OCI-LY1 (cell line): ENCODE data around the gene PIEZO1.

Experiments
- H2AFZ ChIP-seq: fragments of 200-600 bp; sonication (generic), shearing (Covaris generic); 2 replicates; pipeline ENCODE4 v1.6.0; 2014; ENCODE audit warnings: antibody characterized with exemption, mild to moderate bottlenecking, low read length
- H3F3A ChIP-seq: fragments of 200-600 bp; sonication (generic), shearing (Covaris generic); 2 replicates; pipeline ENCODE4 v1.6.0; 2014; ENCODE audit warnings: mild to moderate bottlenecking, antibody characterized with exemption, low read length, moderate library complexity; ENCODE audit not compliant: insufficient read depth
- H3K27ac ChIP-seq: fragments of 200-600 bp; sonication (generic); 2 replicates; pipeline ENCODE4 v1.5.1; 2014; ENCODE audit warnings: low read length, mixed run types, mild to moderate bottlenecking, low read depth; ENCODE audit not compliant: poor library complexity, severe bottlenecking
- H3K27me3 ChIP-seq: fragments of 200-600 bp; sonication (generic); 2 replicates; pipeline ENCODE4 v1.6.0; 2014; ENCODE audit warnings: antibody characterized with exemption, mild to moderate bottlenecking, low read length, moderate library complexity; ENCODE audit not compliant: insufficient read depth
- H3K36me3 ChIP-seq: fragments of 200-600 bp; sonication (generic); 2 replicates; pipeline ENCODE4 v1.6.1; 2014; ENCODE audit warnings: mild to moderate bottlenecking, antibody characterized with exemption, low read length, moderate library complexity, mixed read lengths; ENCODE audit not compliant: insufficient read depth
- H3K4me1 ChIP-seq: fragments of 200-600 bp; sonication (generic); 2 replicates; pipeline ENCODE4 v1.5.1; 2014; ENCODE audit warnings: mild to moderate bottlenecking, low read length, moderate library complexity; ENCODE audit not compliant: insufficient read depth, severe bottlenecking
- H3K4me2 ChIP-seq: fragments of 200-600 bp; sonication (generic), shearing (Covaris generic); 2 replicates; pipeline ENCODE4 v1.6.1; 2014; ENCODE audit warnings: low read length
- H3K4me3 ChIP-seq: fragments of 200-600 bp; sonication (generic); 2 replicates; pipeline ENCODE4 v1.5.1; 2014; ENCODE audit warnings: low read length, low read depth, mild to moderate bottlenecking, mixed read lengths; ENCODE audit not compliant: poor library complexity, severe bottlenecking
- H3K79me2 ChIP-seq: fragments of 200-600 bp; shearing (Covaris generic); 2 replicates; pipeline ENCODE4 v1.6.1; 2016; ENCODE audit warnings: mixed run types, low read length, mixed read lengths; ENCODE audit not compliant: insufficient read depth
- H3K9ac ChIP-seq: fragments of 200-600 bp; sonication (generic), shearing (Covaris generic); 2 replicates; pipeline ENCODE4 v1.6.1; 2014; ENCODE audit warnings: mild to moderate bottlenecking, low read length, mixed read lengths
- H3K9me2 ChIP-seq: fragments of 200-600 bp; sonication (generic), shearing (Covaris generic); 2 replicates; pipeline ENCODE4 v1.6.1; 2014; ENCODE audit warnings: low read depth, mild to moderate bottlenecking, low read length, mixed read lengths
- H3K9me3 ChIP-seq: fragments of 200-600 bp; shearing (Covaris generic); 2 replicates; pipeline ENCODE4 v1.6.1; 2014; ENCODE audit warnings: low read length, mixed read lengths
- H4K20me1 ChIP-seq: fragments of 200-600 bp; sonication (generic), shearing (Covaris generic); 2 replicates; pipeline ENCODE4 v1.6.0; 2016; ENCODE audit warnings: mild to moderate bottlenecking, low read length; ENCODE audit not compliant: insufficient read depth
- CTCF ChIP-seq: fragments of 200-600 bp; sonication (generic), shearing (Covaris generic); IDR thresholded peaks from 2 replicates; pipeline ENCODE4 v1.5.1; 2017; ENCODE audit warnings: mild to moderate bottlenecking, antibody characterized with exemption, low read length, moderate library complexity, mixed read lengths
- EZH2 ChIP-seq: fragments of 200-600 bp; sonication (generic), shearing (Covaris generic); IDR thresholded peaks from 2 replicates; pipeline ENCODE4 v1.8.0; 2017; ENCODE audit warnings: borderline replicate concordance, mixed run types, mild to moderate bottlenecking, antibody characterized with exemption, low read length, moderate library complexity, mixed read lengths

The PIEZO1 gene

GRCh38 chr16:88713054-88713453, 72.0 kb downstream of the PIEZO1 start:
- H3K36me3 ChIP-seq, result peaks cover 37% of the 10 kb centered on the region
- no peaks in the 10 kb centered on the region for H3K9me2 ChIP-seq
- no peaks in the 10 kb centered on the region for H4K20me1 ChIP-seq

GRCh38 chr16:88712362-88712979, 72.5 kb downstream of the PIEZO1 start:
- H2AFZ ChIP-seq, result no peak overlapping the region
- peaks cover 36% of the 10 kb centered on the region for H3K36me3 ChIP-seq
- H3K9me3 ChIP-seq, result no peaks in the 10 kb centered on the region
- H3F3A ChIP-seq, result no peaks in the 10 kb centered on the region
- no peak for TF ChIP-seq CTCF
- H3K9me2 ChIP-seq, result no peaks in the 10 kb centered on the region
- H3K27ac ChIP-seq, result no peak overlapping the region
- no peak overlapping the region for H3K4me2 ChIP-seq
- H3K4me3 ChIP-seq, result no peak overlapping the region
- H3K79me2 ChIP-seq, result no peaks in the 10 kb centered on the region
- H3K27me3 ChIP-seq, result no peaks in the 10 kb centered on the region
- H4K20me1 ChIP-seq, result no peaks in the 10 kb centered on the region
- H3K9ac ChIP-seq, result no peak overlapping the region
- H3K4me1 ChIP-seq, result peaks cover 9% of the 10 kb centered on the region

More at GRCh38 chr16:88713054-88713453, 72.0 kb downstream of the PIEZO1 start:
- Histone ChIP-seq H3K4me1 (peaks cover 3% of the 10 kb centered on the region), H3K4me2 (no peak overlapping the region), H3F3A (no peaks in the 10 kb centered on the region), H3K27me3 (no peaks in the 10 kb centered on the region), H3K4me3 (no peak overlapping the region), H3K27ac (no peak overlapping the region), H3K79me2 (no peaks in the 10 kb centered on the region), H3K9ac (no peak overlapping the region), H3K9me3 (no peaks in the 10 kb centered on the region), H2AFZ (no peak overlapping the region)
- TF ChIP-seq EZH2, result no peak
- no peak for TF ChIP-seq CTCF

- Histone ChIP-seq H3K9me3 (no peaks in the 10 kb centered on the region), H4K20me1 (no peaks in the 10 kb centered on the region), H3K79me2 (no peaks in the 10 kb centered on the region), H3K4me3 (no peak overlapping the region), H3K4me1 (peaks cover 15% of the 10 kb centered on the region), H3K27ac (no peak overlapping the region), H3K9me2 (no peaks in the 10 kb centered on the region), H2AFZ (no peak overlapping the region), H3K9ac (no peak overlapping the region), H3K27me3 (no peaks in the 10 kb centered on the region), H3K36me3 (peaks cover 30% of the 10 kb centered on the region), H3K4me2 (no peak overlapping the region), H3F3A (no peaks in the 10 kb centered on the region)
- TF ChIP-seq CTCF (no peak), EZH2 (no peak)
These were observed 73.2 kb downstream of the PIEZO1 start for GRCh38 chr16:88711750-88712340.
